B cell (primary cell): ENCODE results near the gene LHCGR. TPM values are rescaled to one million over a fixed set of nuclear protein-coding genes. Genes with fewer than 3 reads are reported as not detected.

Source experiments
- ATAC-seq: fragments of 200-7000 bp; cut with Tn5 transposase; one replicate; pipeline ENCODE4 v1.10.0; 2021; ENCODE audit warnings: low read depth, mild to moderate bottlenecking, moderate number of reproducible peaks, moderate library complexity
- CTCF ChIA-PET: fragments of 350-600 bp; sonication (Branson Sonifier 250); formaldehyde crosslinking; loops from one replicate; lab custom pipeline; 2021; ENCODE audit warnings: antibody characterized with exemption, inconsistent platforms; lab: Charles Lee
- POLR2A ChIA-PET: fragments of 350-600 bp; sonication (Branson Sonifier 250); formaldehyde crosslinking; loops from one replicate; lab custom pipeline; 2021; ENCODE audit warnings: antibody characterized with exemption; lab: Charles Lee
- DNase-seq: peaks from one replicate; pipeline ENCODE4 v3.0.0; 2013
- H2AFZ ChIP-seq: 2 replicates; pipeline ENCODE4 v1.6.1; 2012; ENCODE audit warnings: mild to moderate bottlenecking, low read depth, low read length; ENCODE audit not compliant: insufficient read depth, poor library complexity, severe bottlenecking
- H3K27ac ChIP-seq, 2 donors: 1 replicate in 1 of 2; 2 replicates in 1 of 2; pipeline ENCODE4 v1.5.1; 2012 to 2013; ENCODE audit warnings: low read length in 2 of 2, mild to moderate bottlenecking in 2 of 2, moderate library complexity in 1 of 2
- H3K27me3 ChIP-seq, 4 experiments: fragments of 200-600 bp in 1 of 4; sonication (generic) in 1 of 4; replicated peaks in 1 of 4; 1 replicate in 2 of 4; 2 replicates in 2 of 4; pipeline versions ENCODE4 v1.6.1 to v1.7.0; 2013 to 2016; ENCODE audit warnings: low read length in 3 of 4, mild to moderate bottlenecking in 2 of 4, mixed read lengths in 1 of 4, moderate library complexity in 1 of 4; ENCODE audit not compliant: insufficient read depth in 4 of 4, control insufficient read depth in 3 of 4; ENCODE audit errors: control extremely low read depth in 1 of 4
- H3K36me3 ChIP-seq, 2 experiments: replicated peaks in 1 of 2; 1 replicate in 1 of 2; 2 replicates in 1 of 2; pipeline versions ENCODE4 v1.6.1 to v1.7.1; 2013; ENCODE audit warnings: low read length in 1 of 2; ENCODE audit not compliant: insufficient read depth in 2 of 2, control insufficient read depth in 1 of 2; ENCODE audit errors: control extremely low read depth in 1 of 2, extremely low read depth in 1 of 2
- H3K4me1 ChIP-seq, 2 donors: fragments of 200-600 bp in 1 of 2; sonication (generic) in 1 of 2; 1 replicate in 1 of 2; 2 replicates in 1 of 2; pipeline versions ENCODE4 v1.5.1 to v1.6.1; 2013 to 2017; ENCODE audit warnings: low read length in 2 of 2; ENCODE audit not compliant: control insufficient read depth in 2 of 2, insufficient read depth in 2 of 2
- H3K4me2 ChIP-seq: replicated peaks from 2 replicates; pipeline ENCODE3; 2012; ENCODE audit warnings: mild to moderate bottlenecking, low read depth, low read length; ENCODE audit not compliant: poor library complexity, severe bottlenecking
- H3K4me3 ChIP-seq, 5 experiments: fragments of 200-600 bp in 1 of 5; sonication (generic) in 1 of 5; 1 replicate in 3 of 5; 2 replicates in 2 of 5; pipeline versions ENCODE4 v1.5.1 to v1.7.0; 2011 to 2016; ENCODE audit warnings: low read length in 4 of 5, mild to moderate bottlenecking in 4 of 5, low read depth in 2 of 5, control low read depth in 1 of 5, moderate library complexity in 1 of 5; ENCODE audit not compliant: insufficient read depth in 1 of 5; ENCODE audit errors: control extremely low read depth in 1 of 5, extremely low read depth in 1 of 5
- H3K79me2 ChIP-seq: fragments of 200-600 bp; sonication (generic); one replicate; pipeline ENCODE4 v1.6.0; 2016; ENCODE audit warnings: low read length; ENCODE audit not compliant: control insufficient read depth, insufficient read depth
- H3K9ac ChIP-seq: fragments of 200-600 bp; sonication (generic); 2 replicates; pipeline ENCODE4 v1.6.1; 2017; ENCODE audit warnings: mild to moderate bottlenecking, low read length, moderate library complexity
- H3K9me3 ChIP-seq, 3 donors: one replicate each; pipeline versions ENCODE4 v1.6.1 to v1.7.1; 2013; ENCODE audit warnings: low read length in 2 of 3; ENCODE audit not compliant: control insufficient read depth in 2 of 3, insufficient read depth in 1 of 3; ENCODE audit errors: control extremely low read depth in 1 of 3
- H4K20me1 ChIP-seq: 2 replicates; pipeline ENCODE4 v1.6.0; 2012; ENCODE audit warnings: mild to moderate bottlenecking, low read length; ENCODE audit not compliant: insufficient read depth, control insufficient read depth, poor library complexity, severe bottlenecking
- H3K27ac Mint-ChIP-seq: one replicate; pipeline ENCODE4 v1.8.0; 2021; ENCODE audit warnings: mixed read lengths
- H3K27me3 Mint-ChIP-seq: one replicate; pipeline ENCODE4 v1.8.0; 2021; ENCODE audit warnings: mixed read lengths
- H3K4me1 Mint-ChIP-seq: one replicate; pipeline ENCODE4 v1.8.0; 2021; ENCODE audit warnings: mixed read lengths
- H3K4me3 Mint-ChIP-seq: one replicate; pipeline ENCODE4 v1.8.0; 2021; ENCODE audit warnings: mixed read lengths
- H3K9me3 Mint-ChIP-seq: one replicate; pipeline ENCODE4 v1.8.0; 2022; ENCODE audit warnings: mixed read lengths; ENCODE audit not compliant: insufficient read depth
- CTCF ChIP-seq: fragments of 200-600 bp; IDR thresholded peaks from one replicate; pipeline ENCODE4 v1.8.0; 2022; ENCODE audit warnings: antibody characterized with exemption, mild to moderate bottlenecking
- EZH2 ChIP-seq: IDR thresholded peaks from 2 replicates; pipeline ENCODE4 v1.6.1; 2012; ENCODE audit warnings: borderline replicate concordance, low read depth, mild to moderate bottlenecking, moderate library complexity, low read length; ENCODE audit not compliant: insufficient read depth, poor library complexity, severe bottlenecking
- WGBS: methylation state at CpG from one replicate; pipeline ENCODE4 v1.1.5; 2013; ENCODE audit warnings: missing lambda C conversion rate; ENCODE audit not compliant: insufficient coverage; 5-methylcytosine and 5-hydroxymethylcytosine counted together
- intact Hi-C: fragments of 100-400 bp; cut with micrococcal nuclease; formaldehyde crosslinking; loops from one replicate; pipeline ENCODE4 v1.10.0; 2022
- polyA plus RNA-seq: library from polyadenylated mRNA; depleted of rRNA; stranded (reverse); fragments of >200 nt; gene quantifications from 2 replicates; pipeline ENCODE4 v1.2.3, GENCODE V29; 2012
- total RNA-seq, 2 donors: library from RNA; stranded (reverse); fragments of 120-200 nt in 1 of 2; gene quantifications; 1 replicate in 1 of 2; 2 replicates in 1 of 2; pipeline versions ENCODE4 v1.2.3 to v1.2.4, GENCODE V29; 2013 to 2022

Gene LHCGR
- total and polyA plus RNA-seq, 2 donors (not counting 1 experiment from before 2014, with no cell fraction given), result not detected

DNA sequence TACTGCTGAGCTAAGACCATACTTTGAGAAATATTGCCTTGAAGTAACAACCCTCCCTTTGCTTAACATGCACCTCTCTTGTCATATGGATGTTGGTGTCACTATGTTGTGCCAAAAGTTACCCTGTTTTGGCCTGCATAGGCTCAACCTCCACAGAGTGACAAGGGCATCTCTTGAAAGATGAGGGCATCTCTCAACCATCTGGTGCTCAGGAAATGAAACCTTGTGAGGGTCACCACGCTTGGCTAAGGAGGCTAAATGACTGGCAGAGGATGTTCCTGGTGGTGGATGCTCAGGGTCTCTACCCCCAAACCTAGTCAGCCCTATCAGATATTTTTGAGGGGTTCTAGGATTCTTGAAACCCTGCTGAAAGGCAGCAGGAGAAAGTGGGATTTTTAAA lies 2.3 kb downstream of the LHCGR start:
- TF ChIP-seq CTCF, result no peak
- no peak for TF ChIP-seq EZH2
- H3K9me3 ChIP-seq, result peaks cover 0 to 7% (median 1%) of the 10 kb centered on the region in 3 donors
- Mint-ChIP-seq H3K4me1 (peaks cover 10% of the 10 kb centered on the region), H3K9me3 (no peaks in the 10 kb centered on the region), H3K4me3 (no peak overlapping the region), H3K27ac (no peak overlapping the region), H3K27me3 (peaks cover 28% of the 10 kb centered on the region)
- DNase-seq, result no peak
- no peaks in the 10 kb centered on the region for H3K4me1 ChIP-seq
- H4K20me1 ChIP-seq, result no peaks in the 10 kb centered on the region
- no peak overlapping the region for H3K9ac ChIP-seq
- no peak overlapping the region for H3K4me3 ChIP-seq
- no peak overlapping the region for H3K27ac ChIP-seq
- WGBS, result no CpG with 5 or more reads among the region's 1 CpG
- no peaks in the 10 kb centered on the region for H3K79me2 ChIP-seq
- H2AFZ ChIP-seq, result no peak overlapping the region
- H3K4me2 ChIP-seq, result no peak overlapping the region
- peaks cover 0 to 13% (median 6%) of the 10 kb centered on the region in 4 experiments for H3K27me3 ChIP-seq
- ATAC-seq, result no peak
- H3K36me3 ChIP-seq, result no peaks in the 10 kb centered on the region
- ChIA-PET POLR2A (no interaction called here), CTCF (no interaction called here)
- intact Hi-C loops, result no loop called here

DNA sequence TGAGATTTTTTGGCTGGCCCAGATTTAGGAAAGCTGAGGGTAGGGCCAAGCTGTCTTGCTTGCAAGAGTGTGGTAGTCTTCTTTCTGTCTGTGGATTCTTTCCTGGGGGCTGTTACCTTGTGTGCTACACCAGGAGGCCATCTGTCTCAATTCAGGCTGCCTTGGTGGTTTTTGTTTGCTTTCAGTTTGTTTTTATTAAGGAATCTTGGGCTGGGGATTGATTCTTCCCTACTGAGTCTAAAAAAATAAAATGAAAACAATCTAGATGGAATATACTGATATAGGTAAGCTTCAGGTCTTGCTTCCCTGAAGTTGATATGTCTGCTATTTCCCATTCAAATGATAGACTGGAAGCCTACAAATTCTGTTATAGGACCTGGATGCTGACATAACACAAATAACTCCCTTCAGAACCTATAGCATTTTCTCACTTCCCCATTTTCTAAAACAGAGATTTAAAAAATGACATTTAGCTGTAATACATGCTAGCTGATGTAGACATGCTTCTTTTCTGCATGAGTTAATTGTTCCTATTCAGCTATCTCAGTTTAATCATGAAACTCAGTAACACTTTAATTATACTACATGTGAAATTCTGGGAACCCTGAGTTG lies 5.3 kb downstream of the LHCGR start:
- peaks cover 0 to 7% (median 0%) of the 10 kb centered on the region in 3 donors for H3K9me3 ChIP-seq
- no peak overlapping the region for H3K9ac ChIP-seq
- no peak overlapping the region for H2AFZ ChIP-seq
- H3K4me1 ChIP-seq, result no peaks in the 10 kb centered on the region
- H3K36me3 ChIP-seq, result no peaks in the 10 kb centered on the region
- no peak overlapping the region for H3K27ac Mint-ChIP-seq
- no peaks in the 10 kb centered on the region for H3K9me3 Mint-ChIP-seq
- intact Hi-C loops, result no loop called here
- no peaks in the 10 kb centered on the region for H4K20me1 ChIP-seq
- ATAC-seq (no peak), DNase-seq (no peak)
- H3K27me3 ChIP-seq, result peaks cover 0 to 9% (median 0%) of the 10 kb centered on the region in 4 experiments
- no peaks in the 10 kb centered on the region for H3K79me2 ChIP-seq
- H3K27me3 Mint-ChIP-seq, result peaks cover 9% of the 10 kb centered on the region
- CTCF ChIA-PET, result no interaction called here
- TF ChIP-seq CTCF (no peak), EZH2 (no peak)
- H3K4me3 Mint-ChIP-seq, result no peak overlapping the region
- H3K4me3 ChIP-seq, result no peak overlapping the region
- peaks cover 10% of the 10 kb centered on the region for H3K4me1 Mint-ChIP-seq
- H3K27ac ChIP-seq, result no peak overlapping the region
- POLR2A ChIA-PET, result no interaction called here
- no peak overlapping the region for H3K4me2 ChIP-seq
